ENCODE measurements around the gene TMEM139. TPM values are rescaled to one million over a fixed set of nuclear protein-coding genes. Genes with fewer than 3 reads are reported as not detected.
"Not testable (repeated sequence)": the region's sequence is repeated elsewhere in the genome, so short reads cannot be mapped to it uniquely, and the experiment has no call there.

The TMEM139 gene
- total RNA-seq, 2 donors from 2014 or later: 0.86 to 1.9 TPM

DNA sequence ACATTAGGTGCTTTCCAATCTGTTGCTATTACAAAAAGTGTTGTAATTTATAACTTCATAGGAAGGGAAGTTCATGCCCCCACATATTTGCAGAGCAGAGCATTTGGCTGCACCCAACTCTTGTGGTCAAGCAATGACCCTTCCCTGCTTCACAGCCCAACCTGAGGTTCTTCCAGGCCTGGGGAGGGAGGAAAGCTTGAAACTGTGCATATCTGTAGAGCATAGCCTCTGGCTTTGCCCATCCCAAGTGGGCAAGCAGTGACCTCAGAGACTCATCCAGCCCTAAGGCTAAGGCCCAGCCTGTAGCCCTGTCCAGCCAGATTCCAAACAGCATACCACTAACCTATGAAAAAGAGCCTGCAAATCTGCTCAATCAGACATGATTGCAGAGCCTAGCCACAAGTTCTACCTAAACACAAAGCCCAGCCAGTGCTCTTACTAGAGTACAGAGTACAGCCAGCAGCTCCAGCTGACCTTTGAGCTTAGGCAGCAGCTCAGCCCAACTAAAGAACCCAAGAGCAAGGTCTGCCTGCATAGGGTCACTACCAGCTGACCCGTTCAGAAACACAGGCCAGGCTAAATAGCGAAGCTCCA is 35.9 kb upstream of the TMEM139 start:
- Mint-ChIP-seq H3K27ac (peak overlapping the region; percentile 75), H3K4me1 (peaks cover 66% of the 10 kb centered on the region), H3K4me3 (peak overlapping the region; percentile 60), H3K27me3 (no peaks in the 10 kb centered on the region), H3K9me3 (peaks cover 12% of the 10 kb centered on the region), H3K36me3 (ENCODE audit: low read depth) (no peaks in the 10 kb centered on the region)
- ATAC-seq (replicated peaks): no peak

DNA sequence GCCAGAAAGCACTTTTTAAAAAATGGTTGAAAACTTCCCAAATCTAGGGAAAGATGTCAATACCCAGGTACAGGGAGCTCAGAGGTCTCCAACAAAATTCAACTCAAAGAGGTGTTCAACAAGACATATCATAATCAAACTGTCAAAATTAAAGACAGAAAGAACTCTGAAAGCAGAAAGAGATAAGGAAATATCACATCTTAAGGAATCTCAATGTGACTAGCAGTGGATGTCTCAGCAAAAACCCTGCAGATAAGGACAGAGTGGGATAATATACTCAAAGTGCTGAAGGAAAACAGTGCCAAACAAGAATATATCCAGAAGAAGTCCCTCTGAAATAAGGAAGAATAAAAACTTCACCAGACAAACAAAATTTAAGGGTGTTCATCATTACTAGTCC is 34.6 kb upstream of the TMEM139 start:
- Mint-ChIP-seq H3K36me3 (ENCODE audit: low read depth) (no peaks in the 10 kb centered on the region), H3K4me3 (peak overlapping the region; percentile 60), H3K9me3 (peaks cover 17% of the 10 kb centered on the region), H3K4me1 (peaks cover 68% of the 10 kb centered on the region), H3K27me3 (no peaks in the 10 kb centered on the region), H3K27ac (peak overlapping the region; percentile 75)
- ATAC-seq (replicated peaks): no peak

DNA sequence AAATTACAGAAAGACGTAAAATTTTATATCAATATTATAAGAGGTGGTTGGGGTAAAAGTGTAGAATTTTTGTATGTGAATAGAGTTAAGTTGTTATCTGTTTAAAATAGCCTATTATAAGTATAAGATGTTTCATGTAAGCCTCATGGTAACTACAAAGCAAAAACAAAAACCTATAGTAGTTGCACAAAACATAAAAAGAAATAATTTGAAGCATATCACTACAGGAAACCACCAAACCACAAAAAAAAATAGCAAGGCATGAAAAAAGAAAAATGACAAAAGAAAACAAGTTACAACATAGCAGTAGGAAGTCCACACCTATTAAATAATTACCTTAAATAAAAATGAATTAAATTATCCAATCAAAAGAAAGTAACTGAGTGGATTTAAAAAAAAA is 33.9 kb upstream of the TMEM139 start:
- H3K27ac Mint-ChIP-seq: peak overlapping the region; percentile 75
- no peaks in the 10 kb centered on the region for H3K27me3 Mint-ChIP-seq
- H3K4me3 Mint-ChIP-seq: peak overlapping the region; percentile 60
- ATAC-seq (replicated peaks): peak; percentile 42
- H3K36me3 Mint-ChIP-seq (ENCODE audit: low read depth): no peaks in the 10 kb centered on the region
- H3K9me3 Mint-ChIP-seq: peaks cover 17% of the 10 kb centered on the region
- H3K4me1 Mint-ChIP-seq: peaks cover 68% of the 10 kb centered on the region

DNA sequence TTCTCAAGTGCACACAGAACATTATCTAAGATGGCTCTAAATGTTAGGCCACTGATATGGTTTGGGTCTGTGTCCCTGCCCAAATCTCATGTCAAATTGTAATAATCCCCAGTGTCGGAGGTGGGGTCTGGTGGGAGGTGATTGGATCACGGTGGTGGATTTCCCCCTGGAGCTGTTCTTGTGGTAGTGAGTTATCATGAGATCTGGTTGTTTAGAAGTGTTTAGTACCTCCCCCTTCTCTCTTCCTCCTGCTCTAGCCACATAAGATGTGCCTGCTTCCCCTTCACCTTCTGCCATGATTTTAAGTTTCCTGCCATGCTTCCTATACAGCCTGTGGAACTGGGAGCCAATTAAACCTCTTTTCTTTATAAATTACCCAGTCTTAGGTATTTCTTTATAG is 32.8 kb upstream of the TMEM139 start:
- H3K9me3 Mint-ChIP-seq: peaks cover 17% of the 10 kb centered on the region
- peak overlapping the region; percentile 75 for H3K27ac Mint-ChIP-seq
- H3K4me1 Mint-ChIP-seq: peaks cover 61% of the 10 kb centered on the region
- H3K4me3 Mint-ChIP-seq: peak overlapping the region; percentile 60
- peak; percentile 78 for ATAC-seq (replicated peaks)
- H3K27me3 Mint-ChIP-seq: no peaks in the 10 kb centered on the region
- no peaks in the 10 kb centered on the region for H3K36me3 Mint-ChIP-seq (ENCODE audit: low read depth)

DNA sequence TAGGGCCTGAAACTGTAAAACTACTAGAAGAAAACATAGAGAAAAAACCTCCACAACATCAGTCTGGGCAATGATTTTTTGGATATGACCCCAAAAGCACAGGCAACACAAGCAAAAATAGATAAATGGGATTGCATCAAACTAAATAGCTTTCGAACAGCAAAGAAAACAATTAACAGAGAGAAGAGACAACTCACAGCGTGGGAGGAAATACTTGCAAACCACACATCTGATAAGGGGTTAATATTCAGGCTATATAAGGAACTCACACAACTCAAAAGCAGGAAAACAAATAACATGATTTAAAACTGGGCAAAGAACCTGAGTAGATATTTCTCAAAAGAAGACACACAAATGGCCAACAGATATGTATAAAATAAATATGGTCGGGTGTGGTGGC is 29.2 kb upstream of the TMEM139 start:
- ATAC-seq (replicated peaks): no peak
- Mint-ChIP-seq H3K4me3 (peak overlapping the region; percentile 38), H3K27me3 (no peaks in the 10 kb centered on the region), H3K36me3 (ENCODE audit: low read depth) (no peaks in the 10 kb centered on the region), H3K27ac (peak overlapping the region; percentile 56), H3K9me3 (peaks cover 17% of the 10 kb centered on the region), H3K4me1 (peaks cover 53% of the 10 kb centered on the region)

DNA sequence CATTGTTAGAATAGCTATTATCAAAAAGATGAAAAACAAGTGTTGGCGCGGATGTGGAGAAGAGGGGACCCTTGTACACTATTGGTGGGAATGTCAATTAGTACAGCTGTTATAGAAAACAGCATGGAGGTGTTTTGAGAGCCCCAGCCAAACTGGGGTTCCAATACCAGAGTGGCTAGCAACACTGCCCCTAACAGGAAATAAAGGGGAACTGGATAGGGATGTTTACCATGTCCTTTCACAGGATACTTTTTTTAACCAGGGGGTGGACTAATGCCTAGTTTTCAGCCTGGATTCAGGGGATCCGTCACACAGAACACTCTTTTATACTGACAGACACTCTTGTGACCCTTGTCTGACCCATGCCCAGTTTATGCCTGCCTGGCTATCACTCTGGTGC is 28.4 kb upstream of the TMEM139 start:
- Mint-ChIP-seq H3K36me3 (ENCODE audit: low read depth) (no peaks in the 10 kb centered on the region), H3K4me3 (peak overlapping the region; percentile 10), H3K9me3 (peaks cover 17% of the 10 kb centered on the region), H3K27me3 (no peaks in the 10 kb centered on the region), H3K27ac (peak overlapping the region; percentile 51), H3K4me1 (peaks cover 47% of the 10 kb centered on the region)
- ATAC-seq (replicated peaks): peak; percentile 23

DNA sequence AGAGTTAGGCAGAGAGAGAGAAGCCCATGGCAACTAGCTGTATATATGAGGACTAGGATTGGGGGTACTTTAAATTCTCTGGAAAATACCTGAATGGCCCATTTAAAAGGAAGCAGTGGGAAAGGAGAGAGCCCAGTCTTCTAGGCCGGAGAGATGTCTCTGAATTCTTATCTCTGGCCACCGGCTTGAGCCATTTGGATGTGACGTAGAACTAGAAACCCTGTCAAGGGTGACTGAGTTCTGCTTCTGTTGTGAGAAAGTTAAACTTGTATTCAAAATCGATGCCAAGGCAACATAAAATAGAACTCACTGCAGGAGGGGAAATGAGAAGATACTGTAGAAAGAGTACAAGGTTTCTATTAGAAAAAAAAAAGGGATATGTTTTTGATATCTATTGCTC is 27.8 kb upstream of the TMEM139 start:
- H3K27ac Mint-ChIP-seq: peak overlapping the region; percentile 51
- peaks cover 15% of the 10 kb centered on the region for H3K9me3 Mint-ChIP-seq
- no peaks in the 10 kb centered on the region for H3K36me3 Mint-ChIP-seq (ENCODE audit: low read depth)
- H3K27me3 Mint-ChIP-seq: no peaks in the 10 kb centered on the region
- peak overlapping the region; percentile 10 for H3K4me3 Mint-ChIP-seq
- ATAC-seq (replicated peaks): no peak
- H3K4me1 Mint-ChIP-seq: peaks cover 46% of the 10 kb centered on the region

DNA sequence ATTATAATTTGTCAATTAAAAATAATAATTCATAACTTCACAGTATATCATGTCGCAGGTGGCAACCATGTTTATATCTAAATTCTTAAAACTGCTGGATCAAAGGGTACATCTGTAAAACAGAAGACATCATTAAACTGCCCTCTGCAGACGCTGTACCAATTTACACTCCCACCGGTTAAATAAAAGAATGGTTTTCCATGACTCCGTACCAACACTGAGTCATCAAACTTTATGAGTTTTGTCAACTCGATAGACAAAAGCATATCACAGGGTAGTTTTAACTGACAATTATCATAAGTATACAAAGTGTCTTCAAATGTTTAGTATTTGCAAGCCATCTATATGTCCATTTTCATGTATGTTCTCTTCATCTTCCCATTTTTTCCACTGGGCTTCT is 27.3 kb upstream of the TMEM139 start:
- H3K36me3 Mint-ChIP-seq (ENCODE audit: low read depth): no peaks in the 10 kb centered on the region
- H3K4me1 Mint-ChIP-seq: peaks cover 43% of the 10 kb centered on the region
- ATAC-seq (replicated peaks): no peak
- no peaks in the 10 kb centered on the region for H3K27me3 Mint-ChIP-seq
- peaks cover 11% of the 10 kb centered on the region for H3K9me3 Mint-ChIP-seq
- H3K4me3 Mint-ChIP-seq: peak overlapping the region; percentile 83
- no peak overlapping the region for H3K27ac Mint-ChIP-seq

DNA sequence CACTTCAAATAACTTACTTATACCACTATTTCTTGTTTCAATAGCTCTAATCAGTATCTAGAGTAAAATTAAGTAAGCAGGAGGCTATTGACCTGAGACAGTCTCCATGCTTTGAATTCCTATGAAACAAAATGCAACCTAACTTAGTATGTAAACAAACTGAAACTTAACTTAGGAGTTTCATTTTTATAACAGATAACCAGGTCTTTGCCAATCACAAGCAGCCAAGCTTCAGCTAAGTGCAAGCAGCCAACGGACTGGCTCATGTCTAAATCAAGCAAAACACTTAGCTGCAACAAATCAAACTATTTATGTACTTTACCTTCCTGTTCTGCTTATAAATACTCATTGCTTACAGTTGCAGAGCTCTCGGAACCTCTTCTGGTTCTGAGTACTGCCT is 25.9 kb upstream of the TMEM139 start:
- H3K9me3 Mint-ChIP-seq: peaks cover 5% of the 10 kb centered on the region
- peak overlapping the region; percentile 83 for H3K4me3 Mint-ChIP-seq
- H3K4me1 Mint-ChIP-seq: peaks cover 40% of the 10 kb centered on the region
- peaks cover 6% of the 10 kb centered on the region for H3K36me3 Mint-ChIP-seq (ENCODE audit: low read depth)
- peak overlapping the region; percentile 91 for H3K27ac Mint-ChIP-seq
- H3K27me3 Mint-ChIP-seq: no peaks in the 10 kb centered on the region
- peak; percentile 20 for ATAC-seq (replicated peaks)

DNA sequence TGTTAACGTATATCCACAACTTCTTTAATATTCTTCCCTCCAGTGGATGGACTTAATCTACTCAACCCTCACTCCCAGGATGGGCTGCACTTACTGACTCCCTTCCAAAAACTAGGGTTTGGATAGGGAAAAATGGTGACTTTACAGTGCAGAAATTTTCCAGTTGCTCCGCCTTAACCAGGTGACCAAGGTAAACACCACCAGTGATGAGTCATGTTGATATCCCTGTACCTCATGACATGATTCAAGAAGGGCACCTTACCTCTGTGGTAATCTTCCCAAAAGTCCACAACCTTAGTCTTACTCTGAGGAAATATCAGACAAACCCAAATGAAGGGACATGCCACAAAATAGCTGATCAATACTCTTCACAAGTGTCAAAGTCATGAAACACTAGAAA is 25.0 kb upstream of the TMEM139 start:
- no peak for ATAC-seq (replicated peaks)
- Mint-ChIP-seq H3K27ac (peak overlapping the region; percentile 91), H3K4me3 (peak overlapping the region; percentile 83), H3K36me3 (ENCODE audit: low read depth) (peaks cover 16% of the 10 kb centered on the region), H3K4me1 (peaks cover 40% of the 10 kb centered on the region), H3K27me3 (no peaks in the 10 kb centered on the region), H3K9me3 (no peaks in the 10 kb centered on the region)

DNA sequence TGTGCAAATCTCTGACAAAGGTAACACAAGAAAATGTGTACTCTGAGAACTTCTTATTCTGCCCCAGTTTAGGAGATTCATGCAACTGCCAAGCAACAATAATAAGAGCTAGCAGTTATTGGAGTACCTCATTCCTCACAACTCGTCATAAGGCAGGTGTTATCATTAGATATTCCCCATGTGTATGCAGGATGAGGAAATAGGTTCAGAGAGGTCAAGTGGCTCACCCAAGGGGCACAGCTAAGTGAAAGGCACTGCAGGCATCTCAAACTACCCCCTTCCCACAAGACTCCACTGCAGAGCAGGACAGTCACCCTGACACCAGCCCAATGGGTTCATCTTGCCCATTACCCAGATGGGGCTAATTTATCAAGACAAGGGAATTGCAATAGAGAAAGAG is 22.9 kb upstream of the TMEM139 start:
- Mint-ChIP-seq H3K9me3 (no peaks in the 10 kb centered on the region), H3K4me3 (peak overlapping the region; percentile 98), H3K27me3 (no peaks in the 10 kb centered on the region), H3K4me1 (peaks cover 33% of the 10 kb centered on the region), H3K36me3 (ENCODE audit: low read depth) (peaks cover 37% of the 10 kb centered on the region), H3K27ac (peak overlapping the region; percentile 97)
- no peak for ATAC-seq (replicated peaks)

DNA sequence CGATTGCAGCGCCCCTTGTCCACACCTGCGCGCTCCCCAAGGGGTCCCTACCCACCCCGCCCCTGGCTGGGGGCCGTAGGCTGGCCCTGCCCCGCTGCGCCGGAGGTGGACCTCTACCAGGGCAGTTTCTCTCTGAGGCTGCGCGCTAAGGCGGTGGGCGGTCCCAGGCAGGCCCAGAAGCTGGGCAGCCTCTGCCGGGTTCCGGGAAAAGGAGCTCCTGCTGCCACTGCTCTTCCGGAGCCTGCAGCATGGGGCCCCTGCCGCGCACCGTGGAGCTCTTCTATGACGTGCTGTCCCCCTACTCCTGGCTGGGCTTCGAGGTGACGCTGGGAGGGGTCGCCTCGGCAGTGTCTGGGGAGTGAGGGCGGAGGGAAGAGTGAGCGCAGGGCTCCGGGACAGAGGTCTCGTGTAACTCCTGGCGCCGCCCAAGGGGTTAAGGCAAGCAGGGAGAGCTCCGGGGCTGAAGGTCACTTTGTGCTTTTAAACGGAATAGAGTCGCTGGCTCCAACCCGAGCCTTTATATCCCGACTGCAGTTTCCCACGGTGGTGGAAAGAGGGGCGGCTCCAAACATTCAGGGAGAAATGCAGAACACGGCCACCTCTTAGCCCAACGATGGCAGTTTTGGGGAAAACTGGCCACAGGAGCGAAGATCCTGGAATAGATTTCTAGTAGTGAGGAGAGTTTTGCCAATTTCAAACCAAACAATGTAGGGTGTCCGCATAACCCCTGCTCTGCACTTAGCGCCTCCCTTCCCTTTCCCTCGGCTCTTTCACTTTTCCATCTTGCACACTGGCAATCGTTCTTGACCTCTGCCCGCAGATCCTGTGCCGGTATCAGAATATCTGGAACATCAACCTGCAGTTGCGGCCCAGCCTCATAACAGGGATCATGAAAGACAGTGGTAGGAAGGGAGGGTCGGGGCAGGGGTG is 21.2 kb upstream of the TMEM139 start, which contains the start of gene GSTK1:
Gene GSTK1, plus strand, starts transcription at position 176 of the 930 bp plus-strand sequence. Its CDS starts 73 bp downstream, at position 249.
- peaks cover 30% of the 10 kb centered on the region for H3K4me1 Mint-ChIP-seq

DNA sequence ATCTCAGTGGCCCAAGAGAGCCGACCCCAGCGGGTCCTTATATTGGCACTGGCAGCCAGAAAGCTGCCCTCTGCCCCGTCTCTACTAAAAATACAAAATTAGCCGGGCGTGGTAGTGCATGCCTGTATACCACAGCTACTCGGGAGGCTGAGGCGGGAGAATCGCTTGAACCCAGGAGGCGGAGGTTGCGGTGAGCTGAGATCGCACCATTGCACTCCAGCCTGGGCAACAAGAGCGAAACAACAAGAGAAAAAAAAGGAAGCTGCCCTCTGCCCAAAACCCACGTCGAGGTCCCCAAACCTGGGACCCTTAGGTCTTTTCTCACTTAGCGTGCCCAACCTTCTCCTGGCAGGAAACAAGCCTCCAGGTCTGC is 20.6 kb upstream of the TMEM139 start:
- peak overlapping the region; percentile 98 for H3K4me3 Mint-ChIP-seq
- peaks cover 27% of the 10 kb centered on the region for H3K4me1 Mint-ChIP-seq
- peaks cover 60% of the 10 kb centered on the region for H3K36me3 Mint-ChIP-seq (ENCODE audit: low read depth)

More for the DNA sequence above, 21.2 kb upstream of the TMEM139 start, which contains the start of gene GSTK1:
- Mint-ChIP-seq H3K36me3 (ENCODE audit: low read depth) (peaks cover 53% of the 10 kb centered on the region), H3K27ac (peak within 1 kb of the TSS; percentile 97), H3K4me3 (peak within 1 kb of the TSS; percentile 98), H3K27me3 (no peaks in the 10 kb centered on the region), H3K9me3 (no peaks in the 10 kb centered on the region)
- ATAC-seq (replicated peaks): peak; percentile 97

DNA sequence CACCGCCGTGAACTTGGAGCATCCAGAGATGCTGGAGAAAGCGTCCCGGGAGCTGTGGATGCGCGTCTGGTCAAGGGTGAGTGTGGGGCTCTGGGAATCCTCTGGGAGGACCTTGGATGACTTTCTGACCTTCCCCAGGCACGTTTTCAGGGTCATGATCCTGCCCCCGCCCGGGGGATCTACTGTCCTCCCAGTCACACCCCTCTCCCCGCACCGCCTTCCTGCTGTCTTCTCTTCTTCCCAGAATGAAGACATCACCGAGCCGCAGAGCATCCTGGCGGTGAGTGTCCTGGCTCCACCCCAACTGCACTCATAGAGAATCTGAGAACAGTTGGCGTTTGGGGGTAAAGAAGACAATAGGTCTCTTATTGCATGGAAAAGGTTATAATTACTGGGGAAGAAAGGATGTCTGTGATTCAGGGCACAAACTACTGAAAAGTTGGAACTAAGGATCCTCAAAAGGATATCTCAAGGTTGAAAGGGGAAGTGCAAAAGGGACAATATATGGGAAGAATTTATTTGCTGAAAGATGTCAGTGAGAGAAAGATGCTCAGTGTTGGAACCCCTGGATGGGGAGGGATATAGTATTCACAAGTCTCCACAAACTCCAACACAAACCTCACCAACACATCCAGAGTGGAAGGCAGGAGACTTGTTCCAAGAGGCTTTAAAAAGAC is 19.6 kb upstream of the TMEM139 start:
- Mint-ChIP-seq H3K4me1 (peaks cover 23% of the 10 kb centered on the region), H3K27ac (peak overlapping the region; percentile 97), H3K27me3 (no peaks in the 10 kb centered on the region), H3K4me3 (peak overlapping the region; percentile 98), H3K9me3 (no peaks in the 10 kb centered on the region), H3K36me3 (ENCODE audit: low read depth) (peaks cover 70% of the 10 kb centered on the region)
- peak; percentile 25 for ATAC-seq (replicated peaks)

More for the DNA sequence above, 20.6 kb upstream of the TMEM139 start:
- H3K27ac Mint-ChIP-seq: peak overlapping the region; percentile 97
- not testable (repeated sequence) for H3K9me3 Mint-ChIP-seq; ATAC-seq (replicated peaks); H3K27me3 Mint-ChIP-seq

Data from activated T-helper 17 cell treated with anti-CD3 and anti-CD28 coated beads, Interleukin-2, amount 50 U/mL, for 72 hours (primary cell).